HEK293 (cell line): Measurements from ENCODE around the gene DNAH9.

Experiments used
- GLIS1 ChIP-seq: fragments of 450-650 bp; formaldehyde crosslinking; IDR thresholded peaks from 2 replicates; pipeline ENCODE4 v1.5.1; 2016; ENCODE audit warnings: missing biosample characterization, missing genetic modification characterization
- ZBTB8A ChIP-seq: fragments of 450-650 bp; formaldehyde crosslinking; IDR thresholded peaks from 2 replicates; pipeline ENCODE4 v1.5.1; 2016; ENCODE audit warnings: missing biosample characterization, missing genetic modification characterization
- ZNF169 ChIP-seq: fragments of 450-650 bp; formaldehyde crosslinking; IDR thresholded peaks from 2 replicates; pipeline ENCODE4 v1.5.1; 2016; ENCODE audit warnings: missing biosample characterization, missing genetic modification characterization
- ZNF19 ChIP-seq: fragments of 450-650 bp; formaldehyde crosslinking; IDR thresholded peaks from 2 replicates; pipeline ENCODE4; 2016; ENCODE audit warnings: missing biosample characterization, missing genetic modification characterization, low read depth
- ZNF202 ChIP-seq: fragments of 450-650 bp; formaldehyde crosslinking; IDR thresholded peaks from 2 replicates; pipeline ENCODE4 v1.5.1; 2016; ENCODE audit warnings: missing biosample characterization, missing genetic modification characterization, borderline replicate concordance
- ZNF211 ChIP-seq: fragments of 450-650 bp; formaldehyde crosslinking; IDR thresholded peaks from 2 replicates; pipeline ENCODE4 v1.5.1; 2016; ENCODE audit warnings: low read depth, missing biosample characterization, missing genetic modification characterization
- ZNF350 ChIP-seq: fragments of 450-650 bp; formaldehyde crosslinking; IDR thresholded peaks from 2 replicates; pipeline ENCODE4 v1.5.0; 2017; ENCODE audit warnings: missing biosample characterization, mild to moderate bottlenecking, missing genetic modification characterization
- ZSCAN18 ChIP-seq: fragments of 450-650 bp; formaldehyde crosslinking; IDR thresholded peaks from 2 replicates; pipeline ENCODE4 v1.5.1; 2016; ENCODE audit warnings: missing biosample characterization, missing genetic modification characterization
- TF ChIP-seq, protein P1 (sequence below): fragments of 450-650 bp; formaldehyde crosslinking; IDR thresholded peaks from 2 replicates; pipeline ENCODE4 v1.5.1; 2016; ENCODE audit warnings: missing biosample characterization, missing genetic modification characterization
- TF ChIP-seq, protein P2 (sequence below): fragments of 450-650 bp; formaldehyde crosslinking; IDR thresholded peaks from 2 replicates; pipeline ENCODE4 v1.5.1; 2016; ENCODE audit warnings: missing biosample characterization, missing genetic modification characterization

Gene DNAH9

DNA sequence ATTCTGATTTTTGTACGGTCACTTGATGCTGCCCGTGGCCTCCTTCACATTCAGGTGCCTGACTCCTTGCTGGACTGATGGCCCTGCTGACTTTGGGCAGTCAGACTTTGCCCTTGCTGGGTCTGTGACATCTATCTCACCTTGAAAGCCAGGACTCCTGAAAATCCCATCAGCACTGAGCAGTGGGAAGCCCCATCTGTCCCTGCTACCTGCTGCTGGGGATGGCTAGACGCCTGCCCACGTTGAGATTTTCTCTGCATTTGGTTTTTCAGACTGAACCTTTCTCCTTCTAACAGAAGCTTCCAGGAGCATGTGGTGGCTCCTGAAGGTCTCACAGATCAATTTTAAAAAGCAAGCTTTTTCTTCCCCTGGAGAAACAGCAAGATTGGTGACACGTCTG lies 409.2 kb downstream of the DNAH9 start (continued):
- TF ChIP-seq, protein P1, sequence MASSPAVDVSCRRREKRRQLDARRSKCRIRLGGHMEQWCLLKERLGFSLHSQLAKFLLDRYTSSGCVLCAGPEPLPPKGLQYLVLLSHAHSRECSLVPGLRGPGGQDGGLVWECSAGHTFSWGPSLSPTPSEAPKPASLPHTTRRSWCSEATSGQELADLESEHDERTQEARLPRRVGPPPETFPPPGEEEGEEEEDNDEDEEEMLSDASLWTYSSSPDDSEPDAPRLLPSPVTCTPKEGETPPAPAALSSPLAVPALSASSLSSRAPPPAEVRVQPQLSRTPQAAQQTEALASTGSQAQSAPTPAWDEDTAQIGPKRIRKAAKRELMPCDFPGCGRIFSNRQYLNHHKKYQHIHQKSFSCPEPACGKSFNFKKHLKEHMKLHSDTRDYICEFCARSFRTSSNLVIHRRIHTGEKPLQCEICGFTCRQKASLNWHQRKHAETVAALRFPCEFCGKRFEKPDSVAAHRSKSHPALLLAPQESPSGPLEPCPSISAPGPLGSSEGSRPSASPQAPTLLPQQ (tag by site-specific recombination), result no peak
- TF ChIP-seq ZNF211 (tag by site-specific recombination) (no peak), ZNF169 (tag by site-specific recombination) (no peak), ZSCAN18 (tag by site-specific recombination) (no peak), ZNF350 (tag by site-specific recombination) (no peak), GLIS1 (tag by site-specific recombination) (no peak), ZNF19 (no peak), ZBTB8A (tag by site-specific recombination) (no peak), ZNF202 (tag by site-specific recombination) (no peak)
- TF ChIP-seq, protein P2, sequence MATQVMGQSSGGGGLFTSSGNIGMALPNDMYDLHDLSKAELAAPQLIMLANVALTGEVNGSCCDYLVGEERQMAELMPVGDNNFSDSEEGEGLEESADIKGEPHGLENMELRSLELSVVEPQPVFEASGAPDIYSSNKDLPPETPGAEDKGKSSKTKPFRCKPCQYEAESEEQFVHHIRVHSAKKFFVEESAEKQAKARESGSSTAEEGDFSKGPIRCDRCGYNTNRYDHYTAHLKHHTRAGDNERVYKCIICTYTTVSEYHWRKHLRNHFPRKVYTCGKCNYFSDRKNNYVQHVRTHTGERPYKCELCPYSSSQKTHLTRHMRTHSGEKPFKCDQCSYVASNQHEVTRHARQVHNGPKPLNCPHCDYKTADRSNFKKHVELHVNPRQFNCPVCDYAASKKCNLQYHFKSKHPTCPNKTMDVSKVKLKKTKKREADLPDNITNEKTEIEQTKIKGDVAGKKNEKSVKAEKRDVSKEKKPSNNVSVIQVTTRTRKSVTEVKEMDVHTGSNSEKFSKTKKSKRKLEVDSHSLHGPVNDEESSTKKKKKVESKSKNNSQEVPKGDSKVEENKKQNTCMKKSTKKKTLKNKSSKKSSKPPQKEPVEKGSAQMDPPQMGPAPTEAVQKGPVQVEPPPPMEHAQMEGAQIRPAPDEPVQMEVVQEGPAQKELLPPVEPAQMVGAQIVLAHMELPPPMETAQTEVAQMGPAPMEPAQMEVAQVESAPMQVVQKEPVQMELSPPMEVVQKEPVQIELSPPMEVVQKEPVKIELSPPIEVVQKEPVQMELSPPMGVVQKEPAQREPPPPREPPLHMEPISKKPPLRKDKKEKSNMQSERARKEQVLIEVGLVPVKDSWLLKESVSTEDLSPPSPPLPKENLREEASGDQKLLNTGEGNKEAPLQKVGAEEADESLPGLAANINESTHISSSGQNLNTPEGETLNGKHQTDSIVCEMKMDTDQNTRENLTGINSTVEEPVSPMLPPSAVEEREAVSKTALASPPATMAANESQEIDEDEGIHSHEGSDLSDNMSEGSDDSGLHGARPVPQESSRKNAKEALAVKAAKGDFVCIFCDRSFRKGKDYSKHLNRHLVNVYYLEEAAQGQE (tag by site-specific recombination), result no peak
